ENCODE data around the gene NMNAT2. TPM values are rescaled to one million over a fixed set of nuclear protein-coding genes. Genes with fewer than 3 reads are reported as not detected.

The NMNAT2 gene
- total RNA-seq, 2 experiments from 2014 or later, result not detected

GRCh38 chr1:183285746-183286145, 132.4 kb downstream of the NMNAT2 start:
- no peak overlapping the region for H3K27ac ChIP-seq (ENCODE audit: low read depth, low read length, poor library complexity, severe bottlenecking)
- TF ChIP-seq EZH2phosphoT487 (IDR thresholded peaks at IDR 0.05; ENCODE audit: borderline replicate concordance, low read depth, low read length) (no peak), CTCF (conservative IDR thresholded peaks at IDR 0.05; ENCODE audit: low read length) (no peak)
- no TSS peak for BruUV-seq (replicated peaks)
- DNase-seq (ENCODE audit: low spot score), result no peak
- H3K9me2 ChIP-seq (ENCODE audit: insufficient read depth, low read length), result no peaks in the 10 kb centered on the region
- no peaks in the 10 kb centered on the region for H4K20me1 ChIP-seq (ENCODE audit: insufficient read depth, low read length)
- intact Hi-C loops (cut with micrococcal nuclease; ENCODE audit: unreplicated experiment), result no loop called here
- H3K4me3 ChIP-seq (ENCODE audit: low read depth, low read length, poor library complexity, severe bottlenecking), result no peak overlapping the region
- POLR2A ChIA-PET, result no interaction called here
- H3K79me2 ChIP-seq (ENCODE audit: insufficient read depth, low read depth, low read length), result no peaks in the 10 kb centered on the region
- CTCF ChIA-PET (ENCODE audit: unreplicated experiment), result no interaction called here
- no peak overlapping the region for H3K4me2 ChIP-seq (ENCODE audit: low read length)
- no peaks in the 10 kb centered on the region for H3K9me3 ChIP-seq (ENCODE audit: low read length)
- H3K36me3 ChIP-seq (ENCODE audit: insufficient read depth, low read length), result no peaks in the 10 kb centered on the region
- H3K4me1 ChIP-seq (ENCODE audit: insufficient read depth, low read length, poor library complexity, severe bottlenecking), result no peaks in the 10 kb centered on the region
- H2AFZ ChIP-seq (ENCODE audit: low read length), result no peak overlapping the region

DNA sequence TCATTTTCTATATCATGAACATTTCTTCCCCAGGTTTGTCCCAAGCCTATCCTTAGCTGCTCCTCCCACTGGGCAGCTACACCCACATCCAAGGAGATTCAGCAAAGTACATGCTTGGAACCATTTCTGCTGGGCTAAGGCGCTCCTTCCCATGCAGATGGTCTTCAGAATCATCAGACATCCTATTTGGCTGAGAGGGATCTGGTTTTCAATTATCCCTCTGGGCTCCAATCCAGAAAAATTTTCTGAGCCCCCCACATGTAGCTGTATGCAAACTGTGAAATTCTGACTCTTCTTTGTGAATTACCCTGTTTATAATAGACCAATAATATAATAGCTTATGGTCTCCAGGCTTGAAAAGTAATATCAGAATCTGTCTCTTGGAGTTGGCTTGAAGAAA, 132.9 kb downstream of the NMNAT2 start:
- H3K79me2 ChIP-seq (ENCODE audit: insufficient read depth, low read depth, low read length), result no peaks in the 10 kb centered on the region
- H3K4me3 ChIP-seq (ENCODE audit: low read depth, low read length, poor library complexity, severe bottlenecking), result no peak overlapping the region
- intact Hi-C loops (cut with micrococcal nuclease; ENCODE audit: unreplicated experiment), result no loop called here
- H3K4me1 ChIP-seq (ENCODE audit: insufficient read depth, low read length, poor library complexity, severe bottlenecking), result no peaks in the 10 kb centered on the region
- TF ChIP-seq EZH2phosphoT487 (IDR thresholded peaks at IDR 0.05; ENCODE audit: borderline replicate concordance, low read depth, low read length) (no peak), CTCF (conservative IDR thresholded peaks at IDR 0.05; ENCODE audit: low read length) (no peak)
- no peak overlapping the region for H2AFZ ChIP-seq (ENCODE audit: low read length)
- ChIA-PET POLR2A (no interaction called here), CTCF (ENCODE audit: unreplicated experiment) (interaction anchor here (0.6 kb wide), 1 partner anchor 31 kb away, joined by 3 read pairs; no protein-coding TSS in a partner anchor)
- no peaks in the 10 kb centered on the region for H4K20me1 ChIP-seq (ENCODE audit: insufficient read depth, low read length)
- H3K27ac ChIP-seq (ENCODE audit: low read depth, low read length, poor library complexity, severe bottlenecking), result no peak overlapping the region
- H3K9me2 ChIP-seq (ENCODE audit: insufficient read depth, low read length), result no peaks in the 10 kb centered on the region
- H3K36me3 ChIP-seq (ENCODE audit: insufficient read depth, low read length), result no peaks in the 10 kb centered on the region
- DNase-seq (ENCODE audit: low spot score), result no peak
- no peaks in the 10 kb centered on the region for H3K9me3 ChIP-seq (ENCODE audit: low read length)
- H3K4me2 ChIP-seq (ENCODE audit: low read length), result no peak overlapping the region
- BruUV-seq (replicated peaks), result no TSS peak

GRCh38 chr1:183284086-183284485, 134.1 kb downstream of the NMNAT2 start:
- H3K4me2 ChIP-seq (ENCODE audit: low read length), result no peak overlapping the region
- H3K27ac ChIP-seq (ENCODE audit: low read depth, low read length, poor library complexity, severe bottlenecking), result no peak overlapping the region
- H3K9me3 ChIP-seq (ENCODE audit: low read length), result no peaks in the 10 kb centered on the region
- intact Hi-C loops (cut with micrococcal nuclease; ENCODE audit: unreplicated experiment), result loop anchor here (5.0 kb wide), 1 partner anchor 633 kb away; no protein-coding TSS in a partner anchor
- H3K4me1 ChIP-seq (ENCODE audit: insufficient read depth, low read length, poor library complexity, severe bottlenecking), result no peaks in the 10 kb centered on the region
- H2AFZ ChIP-seq (ENCODE audit: low read length), result no peak overlapping the region
- no peaks in the 10 kb centered on the region for H3K36me3 ChIP-seq (ENCODE audit: insufficient read depth, low read length)
- no peak overlapping the region for H3K4me3 ChIP-seq (ENCODE audit: low read depth, low read length, poor library complexity, severe bottlenecking)
- CTCF ChIA-PET (ENCODE audit: unreplicated experiment), result no interaction called here
- no peak for TF ChIP-seq EZH2phosphoT487 (IDR thresholded peaks at IDR 0.05; ENCODE audit: borderline replicate concordance, low read depth, low read length)
- no peak for TF ChIP-seq CTCF (conservative IDR thresholded peaks at IDR 0.05; ENCODE audit: low read length)
- POLR2A ChIA-PET, result no interaction called here
- no TSS peak for BruUV-seq (replicated peaks)
- H3K9me2 ChIP-seq (ENCODE audit: insufficient read depth, low read length), result no peaks in the 10 kb centered on the region
- no peaks in the 10 kb centered on the region for H3K79me2 ChIP-seq (ENCODE audit: insufficient read depth, low read depth, low read length)
- no peak for DNase-seq (ENCODE audit: low spot score)
- H4K20me1 ChIP-seq (ENCODE audit: insufficient read depth, low read length), result no peaks in the 10 kb centered on the region

All from OCI-LY7 (cell line).